ENCODE results near the gene SECTM1.
"Not testable (repeated sequence)": the region's sequence is repeated elsewhere in the genome, so short reads cannot be mapped to it uniquely, and the experiment has no call there.

The SECTM1 gene

GRCh38 chr17:82333279-82334171 lies at the start of gene SECTM1:
Gene SECTM1, minus strand, starts transcription at chr17:82333766. Its CDS starts 6,526 bp downstream, at chr17:82327240.
- no peak for DNase-seq (ENCODE audit: low read depth in 1 of 2, low spot score in 1 of 2)

DNA sequence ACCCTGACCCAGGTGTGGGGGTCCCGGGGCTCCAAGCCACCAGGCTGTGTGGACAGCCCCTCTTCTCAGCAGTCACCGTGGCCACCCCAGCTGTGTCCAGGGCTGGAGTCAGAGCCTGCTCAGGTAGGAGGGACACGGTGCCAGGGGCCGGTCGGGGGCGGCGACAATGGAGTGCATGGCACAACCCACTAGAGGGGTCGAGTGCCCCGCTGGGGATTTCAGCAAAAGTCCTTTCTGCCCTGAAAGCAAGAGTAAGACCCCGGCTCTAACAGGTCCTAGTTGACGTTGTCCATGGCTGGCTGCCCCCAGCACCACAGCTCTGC lies 49.3 kb upstream of the SECTM1 start:
- DNase-seq (ENCODE audit: low read depth in 1 of 2, low spot score in 1 of 2) = no peak

DNA sequence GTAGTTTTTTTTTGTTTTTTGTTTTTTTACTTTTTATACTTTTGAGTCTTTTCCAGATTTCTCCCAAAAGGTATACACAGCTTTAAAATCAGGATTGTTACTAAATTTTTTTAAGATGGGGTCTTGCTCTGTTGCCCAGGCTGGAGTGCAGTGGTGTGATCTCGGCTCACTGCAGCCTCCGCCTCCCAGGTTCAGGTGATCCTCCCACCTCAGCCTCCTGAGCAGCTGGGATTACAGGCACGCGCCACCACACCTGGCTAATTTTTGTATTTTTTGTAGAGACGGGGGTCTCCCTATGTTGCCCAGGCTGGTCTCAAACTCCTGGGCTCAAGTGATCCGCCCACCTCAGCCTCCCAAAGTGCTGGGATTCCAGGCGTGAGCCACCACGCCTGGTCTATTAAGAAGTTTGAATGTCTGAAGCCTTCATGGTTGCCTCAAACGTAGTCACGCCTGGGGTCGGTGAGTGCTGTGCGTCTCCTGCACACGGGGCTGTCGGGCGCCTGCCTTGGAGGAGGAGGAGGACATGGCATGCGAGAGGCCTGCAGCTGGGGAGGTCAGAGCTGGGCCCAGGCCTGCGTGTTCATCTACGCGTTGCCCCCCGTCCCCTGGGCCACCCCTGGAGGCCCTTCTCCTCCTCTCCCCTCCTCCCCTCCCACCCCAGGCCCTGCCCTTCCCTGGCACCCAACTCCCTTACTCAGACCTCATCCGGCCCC lies 48.8 kb upstream of the SECTM1 start:
- not testable (repeated sequence) for DNase-seq (ENCODE audit: low read depth in 1 of 2, low spot score in 1 of 2)

DNA sequence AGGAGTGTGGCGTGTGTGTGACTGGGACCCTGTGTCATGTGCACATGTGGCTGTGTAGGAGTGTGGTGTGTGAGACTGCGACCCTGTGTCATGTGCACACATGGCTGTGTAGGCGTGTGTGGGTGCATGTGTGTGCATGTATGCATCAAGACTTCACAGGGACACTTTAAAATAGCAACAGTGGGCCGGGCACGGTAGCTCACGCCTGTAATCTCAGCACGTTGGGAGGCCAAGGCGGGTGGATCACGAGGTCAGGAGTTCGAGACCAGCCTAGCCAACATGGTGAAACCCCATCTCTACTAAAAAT lies 48.1 kb upstream of the SECTM1 start:
- not testable (repeated sequence) for DNase-seq (ENCODE audit: low read depth in 1 of 2, low spot score in 1 of 2)

DNA sequence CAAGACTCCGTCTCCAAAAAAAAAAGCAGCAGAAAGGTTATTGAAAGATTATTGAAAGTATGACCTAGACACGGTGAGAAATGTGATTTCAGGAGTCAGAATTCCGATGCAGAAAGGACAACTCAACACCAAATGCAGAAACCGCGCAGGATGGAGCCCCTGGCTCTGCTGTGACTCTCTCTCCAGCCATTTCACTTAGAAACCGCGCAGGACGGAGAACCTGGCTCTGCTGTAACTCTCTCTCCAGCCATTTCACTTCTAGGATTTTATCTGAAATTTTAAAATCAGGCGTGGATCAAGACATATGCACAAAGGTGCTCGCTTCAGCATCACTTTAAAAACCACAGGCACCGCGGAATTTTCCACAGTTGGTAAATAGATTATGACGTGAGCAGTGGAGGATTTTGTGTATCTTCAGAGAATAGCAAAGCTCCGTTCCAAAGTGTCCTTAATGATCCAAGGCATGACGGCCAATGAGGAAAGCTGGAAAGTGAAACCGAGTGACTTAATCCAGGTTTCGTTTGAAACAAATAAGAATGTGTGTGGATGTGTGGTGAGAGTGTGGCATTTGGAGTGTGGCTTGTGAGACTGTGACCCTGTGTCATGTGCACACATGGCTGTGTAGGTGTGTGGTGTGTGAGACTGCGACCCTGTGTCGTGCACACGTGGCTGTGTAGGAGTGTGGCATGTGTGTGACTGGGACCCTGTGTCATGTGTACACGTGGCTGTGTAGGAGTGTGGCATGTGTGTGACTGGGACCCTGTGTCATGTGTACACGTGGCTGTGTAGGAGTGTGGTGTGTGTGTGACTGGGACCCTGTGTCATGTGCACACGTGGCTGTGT lies 47.5 kb upstream of the SECTM1 start:
- no peak for DNase-seq (ENCODE audit: low read depth in 1 of 2, low spot score in 1 of 2)

GRCh38 chr17:82378741-82379021 lies 45.1 kb upstream of the SECTM1 start:
- DNase-seq (ENCODE audit: low read depth in 1 of 2, low spot score in 1 of 2) = no peak

- DNase-seq (ENCODE audit: low read depth in 1 of 2, low spot score in 1 of 2) = no peak
Observed at GRCh38 chr17:82377924-82378740, 44.6 kb upstream of the SECTM1 start.

DNA sequence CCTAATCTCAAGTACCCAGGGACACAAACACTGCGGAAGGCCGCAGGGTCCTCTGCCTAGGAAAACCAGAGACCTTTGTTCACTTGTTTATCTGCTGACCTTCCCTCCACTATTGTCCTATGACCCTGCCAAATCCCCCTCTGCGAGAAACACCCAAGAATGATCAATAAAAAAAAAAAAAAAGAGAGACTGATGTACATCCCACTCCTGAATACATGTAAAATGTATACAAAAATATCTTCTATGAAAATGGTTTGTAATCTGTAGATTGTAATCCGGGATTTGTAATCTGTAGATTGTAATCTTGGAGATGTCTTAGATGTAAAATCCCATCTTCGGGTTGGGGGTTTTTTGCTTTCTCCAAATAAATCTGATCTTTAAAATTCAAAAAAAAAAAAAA lies 43.7 kb upstream of the SECTM1 start:
- DNase-seq (ENCODE audit: low read depth in 1 of 2, low spot score in 1 of 2) = not testable (repeated sequence)

DNA sequence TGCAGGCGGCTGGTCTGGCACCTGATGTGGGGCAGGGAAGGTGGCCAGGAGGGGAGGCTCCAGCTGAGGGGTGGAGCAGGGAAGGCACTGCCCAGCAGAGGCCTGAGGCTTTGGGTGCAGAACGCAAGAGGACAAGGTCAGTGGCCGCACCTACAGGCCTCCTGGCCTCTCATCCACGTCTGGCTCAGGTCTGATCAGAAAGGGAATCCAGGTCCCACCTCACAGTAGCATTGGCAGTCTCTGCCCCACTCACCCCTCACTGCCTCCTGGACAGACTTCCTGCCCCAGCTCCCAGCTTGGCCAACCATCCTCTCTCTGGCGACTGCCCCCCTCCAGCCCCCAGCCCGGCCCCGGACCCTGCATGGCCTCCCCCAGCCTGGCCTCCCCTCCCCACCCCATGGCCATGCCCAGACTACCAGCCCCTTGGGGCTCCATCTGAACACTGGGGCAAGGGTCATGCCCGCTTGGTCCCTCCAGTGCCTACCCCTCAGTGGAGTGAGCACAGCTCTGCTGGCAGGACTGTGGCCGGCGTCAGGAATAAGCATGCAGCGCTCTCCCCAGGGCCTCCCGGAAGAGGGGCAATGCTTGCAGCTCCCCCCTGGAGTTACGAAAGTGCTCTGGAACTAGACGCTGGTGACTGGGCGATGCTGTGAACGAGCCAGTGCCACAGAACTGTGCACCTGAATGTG lies 42.6 kb upstream of the SECTM1 start:
- DNase-seq (ENCODE audit: low read depth in 1 of 2, low spot score in 1 of 2) = no peak

- no peak for DNase-seq (ENCODE audit: low read depth in 1 of 2, low spot score in 1 of 2)
Observed at GRCh38 chr17:82375359-82376041, 41.9 kb upstream of the SECTM1 start.

DNA sequence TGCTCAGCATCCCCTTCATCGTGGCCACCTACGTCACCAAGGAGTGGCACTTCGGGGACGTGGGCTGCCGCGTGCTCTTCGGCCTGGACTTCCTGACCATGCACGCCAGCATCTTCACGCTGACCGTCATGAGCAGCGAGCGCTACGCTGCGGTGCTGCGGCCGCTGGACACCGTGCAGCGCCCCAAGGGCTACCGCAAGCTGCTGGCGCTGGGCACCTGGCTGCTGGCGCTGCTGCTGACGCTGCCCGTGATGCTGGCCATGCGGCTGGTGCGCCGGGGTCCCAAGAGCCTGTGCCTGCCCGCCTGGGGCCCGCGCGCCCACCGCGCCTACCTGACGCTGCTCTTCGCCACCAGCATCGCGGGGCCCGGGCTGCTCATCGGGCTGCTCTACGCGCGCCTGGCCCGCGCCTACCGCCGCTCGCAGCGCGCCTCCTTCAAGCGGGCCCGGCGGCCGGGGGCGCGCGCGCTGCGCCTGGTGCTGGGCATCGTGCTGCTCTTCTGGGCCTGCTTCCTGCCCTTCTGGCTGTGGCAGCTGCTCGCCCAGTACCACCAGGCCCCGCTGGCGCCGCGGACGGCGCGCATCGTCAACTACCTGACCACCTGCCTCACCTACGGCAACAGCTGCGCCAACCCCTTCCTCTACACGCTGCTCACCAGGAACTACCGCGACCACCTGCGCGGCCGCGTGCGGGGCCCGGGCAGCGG lies 41.2 kb upstream of the SECTM1 start:
- no peak for DNase-seq (ENCODE audit: low read depth in 1 of 2, low spot score in 1 of 2)

DNA sequence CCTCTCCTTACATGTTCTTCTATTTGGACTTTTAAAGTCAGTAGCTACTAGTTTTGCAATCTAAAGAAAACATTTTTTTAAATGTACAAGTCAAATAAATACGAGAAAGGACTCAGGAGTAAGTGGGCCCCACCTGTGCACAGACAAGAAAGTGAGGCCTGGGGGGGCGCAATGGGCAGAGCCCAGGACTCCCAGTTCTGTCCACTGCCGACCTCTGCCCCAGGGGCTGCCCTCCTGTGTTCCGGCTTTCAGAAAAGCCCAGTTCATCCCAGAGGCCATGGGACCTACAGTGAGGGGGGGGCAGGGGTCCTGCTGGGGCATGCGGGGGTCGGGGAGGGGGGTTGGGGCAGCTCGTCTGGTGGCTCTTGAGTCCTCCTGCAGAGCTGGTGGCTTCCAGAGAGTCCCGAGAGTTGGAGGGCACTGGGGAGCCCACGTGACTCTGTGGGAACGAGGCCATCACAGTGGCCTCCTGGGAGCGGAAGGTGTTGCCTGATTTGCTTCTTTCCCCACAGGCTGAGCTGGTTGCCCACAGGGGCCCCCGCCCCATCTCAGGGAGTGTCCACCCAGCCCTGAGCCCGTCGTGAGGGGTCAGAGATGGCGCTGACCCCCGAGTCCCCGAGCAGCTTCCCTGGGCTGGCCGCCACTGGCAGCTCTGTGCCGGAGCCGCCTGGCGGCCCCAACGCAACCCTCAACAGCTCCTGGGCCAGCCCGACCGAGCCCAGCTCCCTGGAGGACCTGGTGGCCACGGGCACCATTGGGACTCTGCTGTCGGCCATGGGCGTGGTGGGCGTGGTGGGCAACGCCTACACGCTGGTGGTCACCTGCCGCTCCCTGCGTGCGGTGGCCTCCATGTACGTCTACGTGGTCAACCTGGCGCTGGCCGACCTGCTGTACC lies 40.4 kb upstream of the SECTM1 start:
- DNase-seq (ENCODE audit: low read depth in 1 of 2, low spot score in 1 of 2) = no peak

GRCh38 chr17:82373072-82373452 lies 39.5 kb upstream of the SECTM1 start:
- not testable (repeated sequence) for DNase-seq (ENCODE audit: low read depth in 1 of 2, low spot score in 1 of 2)

DNA sequence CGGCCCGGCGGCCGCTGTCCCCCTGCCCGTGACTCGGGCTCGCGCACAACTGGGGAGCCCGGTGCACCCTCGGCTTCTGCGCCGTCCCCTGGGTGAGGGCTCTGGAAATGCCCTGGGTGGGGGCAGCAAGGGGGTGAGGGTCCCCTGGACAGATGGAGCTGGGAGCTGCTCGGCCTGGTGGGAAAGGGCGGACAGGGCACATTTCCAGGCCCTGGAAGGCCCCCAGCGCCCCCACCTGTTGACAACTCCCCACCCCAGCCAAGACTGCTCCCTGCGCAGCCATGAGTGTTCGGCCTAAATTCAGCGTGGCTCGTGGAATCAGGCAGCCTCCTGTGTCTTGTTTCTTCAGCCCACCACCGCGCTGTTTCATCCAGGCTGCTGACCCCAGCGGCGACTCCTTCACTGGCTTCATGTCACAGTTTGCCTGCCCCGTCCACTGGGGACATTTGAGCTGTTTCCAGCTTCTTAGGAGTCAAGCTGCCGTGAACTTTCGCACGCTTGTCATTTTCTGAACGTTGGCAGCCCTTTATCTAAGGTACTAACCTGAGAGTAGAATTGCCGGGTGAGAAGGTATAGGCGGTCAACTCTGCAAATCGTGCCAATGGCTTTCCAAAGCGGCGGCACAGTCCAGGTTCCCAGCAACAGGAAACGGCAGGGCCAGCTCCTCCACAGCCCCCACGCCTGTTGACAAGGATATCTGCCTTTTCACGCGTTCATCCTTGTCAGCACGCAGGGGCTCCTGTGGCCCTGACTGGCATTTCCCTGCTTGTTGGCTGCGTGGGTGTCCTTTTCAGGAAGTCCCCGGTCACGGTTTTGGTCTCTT lies 38.9 kb upstream of the SECTM1 start:
- no peak for DNase-seq (ENCODE audit: low read depth in 1 of 2, low spot score in 1 of 2)

DNA sequence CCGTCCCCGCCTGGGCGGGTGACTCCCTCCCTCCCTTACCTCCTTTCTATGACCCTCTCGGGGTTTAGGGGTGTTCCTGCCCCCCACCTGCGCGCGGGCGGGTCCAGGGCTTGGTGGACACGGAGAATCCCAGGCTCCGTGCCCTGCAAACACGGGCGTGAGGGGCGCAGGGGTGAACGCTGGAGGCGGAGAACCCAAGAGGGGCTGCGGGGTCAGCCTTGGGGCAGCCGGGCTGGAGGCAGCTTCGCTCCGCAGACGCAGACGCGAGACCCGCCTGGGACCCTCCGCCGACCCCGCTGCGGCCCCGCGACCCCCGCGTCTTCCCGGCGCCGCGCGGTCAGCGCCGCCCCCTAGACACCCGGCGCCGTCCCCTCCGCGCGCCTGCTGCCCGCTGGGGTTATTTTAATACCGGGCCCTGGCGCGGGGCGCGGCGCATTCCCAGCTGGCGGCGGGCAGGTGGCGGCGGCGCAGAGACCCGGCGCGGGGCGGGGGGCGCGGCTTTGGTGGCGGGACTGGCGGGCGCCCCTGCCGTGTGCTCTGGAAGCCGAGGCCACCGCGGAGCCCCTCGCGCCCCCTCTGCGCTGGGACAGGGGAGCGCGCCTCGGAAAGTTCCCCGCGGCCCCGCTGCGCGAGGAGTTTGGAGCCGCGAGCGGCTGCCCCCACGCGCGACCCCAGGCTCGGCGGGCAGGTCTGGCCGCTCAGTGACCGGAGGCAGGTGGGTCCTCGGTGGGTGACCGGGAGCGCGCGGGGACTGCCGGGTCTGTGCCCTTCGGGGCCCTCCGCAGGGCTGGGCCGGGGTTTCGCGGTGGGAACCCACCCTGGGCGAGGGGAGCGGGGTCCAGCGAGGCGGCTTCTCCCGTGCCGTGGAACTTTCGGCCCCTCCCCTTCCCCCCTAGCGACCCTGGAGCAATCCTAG lies 38.0 kb upstream of the SECTM1 start, which contains the start of gene UTS2R:
Gene UTS2R, plus strand, starts transcription at position 433 of the 916 bp plus-strand sequence. CDS start 2,560 bp downstream, outside the sequence.
- no peak for DNase-seq (ENCODE audit: low read depth in 1 of 2, low spot score in 1 of 2)

Data from activated T-helper 1 cell treated with anti-CD3 and anti-CD28 coated beads, Interleukin-2, amount 50 U/mL, for 16 hours (primary cell).